Thyroid gland (tissue), 4 donors: ENCODE results near the gene ATXN1.

Source experiments
- CTCF ChIP-seq, 6 experiments: fragments of 200-600 bp in 3 of 6; fragments of 450-650 bp in 3 of 6; sonication (generic) in 3 of 6; IDR thresholded peaks; one replicate each; pipeline ENCODE4 v1.5.1; 2016 to 2019; ENCODE audit warnings: antibody characterized with exemption in 6 of 6, mild to moderate bottlenecking in 2 of 6, inconsistent platforms in 1 of 6, moderate library complexity in 1 of 6
- POLR2A ChIP-seq, 2 donors: fragments of 450-650 bp; IDR thresholded peaks; one replicate each; pipeline ENCODE4 v1.6.1; 2017; ENCODE audit warnings: antibody characterized with exemption in 2 of 2, mild to moderate bottlenecking in 2 of 2, moderate library complexity in 1 of 2

GRCh38 chr6:16452348-16452747, 308.9 kb downstream of the ATXN1 start:
- TF ChIP-seq POLR2A (IDR thresholded peaks at IDR 0.05): no peak
- TF ChIP-seq CTCF (IDR thresholded peaks at IDR 0.05): no peak
